Measurements from ENCODE around the gene IDH3B. TPM values are rescaled to one million over a fixed set of nuclear protein-coding genes. Genes with fewer than 3 reads are reported as not detected.

Gene IDH3B
- total and polyA plus RNA-seq, 8 donors: 27.3 to 83.3 (median 34.8) TPM

GRCh38 chr20:2695206-2695983 is 31.4 kb upstream of the IDH3B start:
- intact Hi-C loops (cut with DNase I): no loop called here
- no peak overlapping the region for H3K4me3 ChIP-seq
- no peak for FAIRE-seq
- TF ChIP-seq CTCF (IDR thresholded peaks at IDR 0.05): no peak
- no peak for ATAC-seq
- H3K9me3 ChIP-seq: no peaks in the 10 kb centered on the region
- WGBS, 2 donors: 82 to 88% methylated on average over 12 to 13 of the region's 13 CpGs
- no peaks in the 10 kb centered on the region for H3K4me1 ChIP-seq
- no peaks in the 10 kb centered on the region for H3K36me3 ChIP-seq
- H3K27ac ChIP-seq: no peak overlapping the region
- no peak for DNase-seq
- no peaks in the 10 kb centered on the region for H3K27me3 ChIP-seq

- ATAC-seq: no peak
- intact Hi-C loops (cut with DNase I): no loop called here
- H3K27me3 ChIP-seq: no peaks in the 10 kb centered on the region
- H3K4me1 ChIP-seq: no peaks in the 10 kb centered on the region
- no peak overlapping the region for H3K4me3 ChIP-seq
- H3K27ac ChIP-seq: no peak overlapping the region
- WGBS, 2 donors: 76 to 77% methylated on average over 13 of the region's 13 CpGs
- TF ChIP-seq CTCF (IDR thresholded peaks at IDR 0.05): no peak
- no peaks in the 10 kb centered on the region for H3K36me3 ChIP-seq
- no peaks in the 10 kb centered on the region for H3K9me3 ChIP-seq
- FAIRE-seq: no peak
- DNase-seq: no peak
These were observed 30.5 kb upstream of the IDH3B start for GRCh38 chr20:2694519-2694918.

GRCh38 chr20:2694008-2694471 is 30.0 kb upstream of the IDH3B start:
- intact Hi-C loops (cut with DNase I): no loop called here
- H3K4me3 ChIP-seq: peak overlapping the region in 2 of 4 donors; percentile 43 to 50
- H3K4me1 ChIP-seq: no peaks in the 10 kb centered on the region
- ATAC-seq (no peak), DNase-seq (no peak), FAIRE-seq (no peak)
- no peaks in the 10 kb centered on the region for H3K9me3 ChIP-seq
- no peaks in the 10 kb centered on the region for H3K27me3 ChIP-seq
- no peak for TF ChIP-seq CTCF (IDR thresholded peaks at IDR 0.05)
- H3K27ac ChIP-seq: no peak overlapping the region
- WGBS, 2 donors: 39 to 42% methylated on average over 20 to 23 of the region's 23 CpGs
- H3K36me3 ChIP-seq: no peaks in the 10 kb centered on the region

GRCh38 chr20:2693286-2694007 is 29.4 kb upstream of the IDH3B start:
- Histone ChIP-seq H3K4me3 (peak overlapping the region; percentile 11 to 50 (median 29)), H3K27ac (no peak overlapping the region), H3K36me3 (no peaks in the 10 kb centered on the region), H3K4me1 (no peaks in the 10 kb centered on the region), H3K9me3 (no peaks in the 10 kb centered on the region), H3K27me3 (no peaks in the 10 kb centered on the region)
- ATAC-seq: peak; percentile 36 to 66 (median 55)
- no peak for TF ChIP-seq CTCF (IDR thresholded peaks at IDR 0.05)
- intact Hi-C loops (cut with DNase I): no loop called here
- FAIRE-seq: no peak
- peak in 4 of 6 donors; percentile 23 to 74 (median 65) for DNase-seq
- 5% methylated on average over 35 to 89 of the region's 89 CpGs for WGBS, 2 donors
